H1 (cell line): Measurements from ENCODE around the gene ETV7. TPM values are rescaled to one million over a fixed set of nuclear protein-coding genes. Genes with fewer than 3 reads are reported as not detected.

Experiments used
- CTCF ChIA-PET: fragments of 300-600 bp; sonication (Branson Sonifier 250); formaldehyde crosslinking; loops from one replicate; lab custom pipeline; 2021; ENCODE audit not compliant: partially characterized antibody; lab: Charles Lee
- POLR2A ChIA-PET: fragments of 300-600 bp; sonication (Branson Sonifier 250); formaldehyde crosslinking; loops from one replicate; lab custom pipeline; 2021; ENCODE audit warnings: inconsistent platforms; ENCODE audit not compliant: partially characterized antibody; lab: Charles Lee
- DNase-seq, 2 experiments: peaks; one replicate each; pipeline versions ENCODE4 v3.0.0 to v3.0.0-alpha.2; 2010 to 2022; ENCODE audit warnings: low spot score in 2 of 2, low read depth in 1 of 2, mixed read lengths in 1 of 2
- FAIRE-seq: peaks from 2 replicates; lab custom pipeline; 2011; peaks lifted over from hg19 to GRCh38; lab: Jason Lieb, UNC
- H2AFZ ChIP-seq: 2 replicates; pipeline ENCODE4 v1.8.1; 2012; ENCODE audit warnings: low read length, inconsistent platforms
- H2AK5ac ChIP-seq: 2 replicates; pipeline ENCODE4 v1.6.1; 2013; ENCODE audit warnings: low read depth, low read length
- H2BK120ac ChIP-seq: replicated peaks from 2 replicates; pipeline ENCODE3; 2013; ENCODE audit warnings: low read depth, low read length, inconsistent platforms
- H2BK12ac ChIP-seq: 2 replicates; pipeline ENCODE4 v1.6.1; 2013; ENCODE audit warnings: low read depth, low read length
- H2BK15ac ChIP-seq: 2 replicates; pipeline ENCODE4 v1.6.1; 2013; ENCODE audit warnings: low read length
- H2BK20ac ChIP-seq: 2 replicates; pipeline ENCODE4 v1.6.1; 2013; ENCODE audit warnings: low read length
- H2BK5ac ChIP-seq: 2 replicates; pipeline ENCODE4 v1.6.1; 2013; ENCODE audit warnings: low read depth, low read length
- H3K14ac ChIP-seq: 2 replicates; pipeline ENCODE4 v1.6.1; 2013; ENCODE audit warnings: inconsistent platforms; ENCODE audit not compliant: insufficient read length
- H3K18ac ChIP-seq: 2 replicates; pipeline ENCODE4 v1.6.1; 2013; ENCODE audit warnings: low read length; ENCODE audit errors: extremely low read depth
- H3K23ac ChIP-seq: 2 replicates; pipeline ENCODE4 v1.6.1; 2013; ENCODE audit warnings: inconsistent platforms; ENCODE audit not compliant: insufficient read length
- H3K23me2 ChIP-seq: 2 replicates; pipeline ENCODE4 v1.6.1; 2013; ENCODE audit warnings: low read depth, low read length
- H3K27ac ChIP-seq: 2 replicates; pipeline ENCODE4 v1.6.1; 2011; ENCODE audit warnings: low read depth, low read length, inconsistent platforms
- H3K27me3 ChIP-seq, 4 experiments: replicated peaks in 1 of 4; 1 replicate in 1 of 4; 2 replicates in 3 of 4; pipeline versions ENCODE4 v1.6.1 to v1.8.1; 2011 to 2013; ENCODE audit warnings: low read length in 3 of 4, mild to moderate bottlenecking in 3 of 4, inconsistent platforms in 2 of 4, mixed read lengths in 2 of 4, moderate library complexity in 1 of 4; ENCODE audit not compliant: control insufficient read depth in 3 of 4, insufficient read depth in 3 of 4; ENCODE audit errors: extremely low read depth in 1 of 4
- H3K36me3 ChIP-seq, 4 experiments: 2 replicates each; pipeline versions ENCODE4 v1.6.1 to v1.8.1; 2011 to 2013; ENCODE audit warnings: mild to moderate bottlenecking in 4 of 4, low read length in 3 of 4, moderate library complexity in 2 of 4, control low read depth in 1 of 4, inconsistent platforms in 1 of 4; ENCODE audit not compliant: insufficient read depth in 4 of 4, control insufficient read depth in 2 of 4
- H3K4ac ChIP-seq: replicated peaks from 2 replicates; pipeline ENCODE3; 2013; ENCODE audit warnings: low read length, low read depth, mixed read lengths, inconsistent platforms; ENCODE audit not compliant: insufficient read length
- H3K4me1 ChIP-seq, 4 experiments: replicated peaks in 1 of 4; 1 replicate in 1 of 4; 2 replicates in 3 of 4; pipeline versions ENCODE4 v1.6.1 to v1.8.1; 2011 to 2013; ENCODE audit warnings: low read length in 3 of 4, inconsistent platforms in 2 of 4, mixed read lengths in 1 of 4; ENCODE audit not compliant: insufficient read depth in 4 of 4, control insufficient read depth in 3 of 4
- H3K4me2 ChIP-seq, 2 experiments: 2 replicates each; pipeline versions ENCODE4 v1.6.1 to v1.8.1; 2011 to 2013; ENCODE audit warnings: low read depth in 2 of 2, low read length in 2 of 2, control low read depth in 1 of 2, inconsistent platforms in 1 of 2, mild to moderate bottlenecking in 1 of 2; ENCODE audit not compliant: insufficient read depth in 1 of 2
- H3K4me3 ChIP-seq, 4 experiments: fragments of 200-600, 300-600 bp in 1 of 4; sonication (generic), shearing (Covaris generic), sonication (Bioruptor Twin) in 1 of 4; 2 replicates each; pipeline versions ENCODE4 v1.5.1 to v1.8.1; 2011 to 2016; ENCODE audit warnings: low read length in 4 of 4, low read depth in 3 of 4, control low read depth in 2 of 4, inconsistent platforms in 2 of 4, mild to moderate bottlenecking in 2 of 4, mixed read lengths in 1 of 4, moderate library complexity in 1 of 4; ENCODE audit not compliant: insufficient read depth in 2 of 4; ENCODE audit errors: extremely low read depth in 1 of 4
- H3K56ac ChIP-seq: replicated peaks from 2 replicates; pipeline ENCODE3; 2013; ENCODE audit warnings: low read depth, mild to moderate bottlenecking, mixed read lengths, low read length, inconsistent platforms; ENCODE audit not compliant: insufficient read length
- H3K79me1 ChIP-seq: 2 replicates; pipeline ENCODE4 v1.6.1; 2013; ENCODE audit warnings: low read depth, low read length, control low read depth
- H3K79me2 ChIP-seq, 2 experiments: 2 replicates each; pipeline versions ENCODE4 v1.6.1 to v1.8.1; 2012 to 2013; ENCODE audit warnings: low read length in 2 of 2, mild to moderate bottlenecking in 2 of 2, inconsistent platforms in 1 of 2; ENCODE audit not compliant: insufficient read depth in 2 of 2, control insufficient read depth in 1 of 2
- H3K9ac ChIP-seq, 4 experiments: replicated peaks in 1 of 4; 1 replicate in 1 of 4; 2 replicates in 3 of 4; pipeline versions ENCODE4 v1.6.1 to v1.8.1; 2011 to 2013; ENCODE audit warnings: low read depth in 3 of 4, low read length in 3 of 4, control low read depth in 2 of 4, mild to moderate bottlenecking in 2 of 4, moderate library complexity in 2 of 4, inconsistent platforms in 1 of 4; ENCODE audit errors: extremely low read depth in 1 of 4
- H3K9me3 ChIP-seq, 2 experiments: 2 replicates each; pipeline versions ENCODE4 v1.6.1 to v1.8.1; 2012 to 2013; ENCODE audit warnings: mild to moderate bottlenecking in 2 of 2, moderate library complexity in 2 of 2, control low read depth in 1 of 2, inconsistent platforms in 1 of 2, low read depth in 1 of 2, low read length in 1 of 2, mixed read lengths in 1 of 2; ENCODE audit not compliant: insufficient read depth in 2 of 2
- H4K20me1 ChIP-seq, 2 experiments: replicated peaks in 1 of 2; 2 replicates each; pipeline versions ENCODE3 to v1.8.1; 2011 to 2013; ENCODE audit warnings: inconsistent platforms in 2 of 2, low read length in 2 of 2, mild to moderate bottlenecking in 1 of 2; ENCODE audit not compliant: insufficient read depth in 2 of 2, control insufficient read depth in 1 of 2
- H4K5ac ChIP-seq: 2 replicates; pipeline ENCODE4 v1.6.1; 2013; ENCODE audit warnings: low read length, low read depth, mixed read lengths, inconsistent platforms; ENCODE audit not compliant: insufficient read length
- H4K8ac ChIP-seq: 2 replicates; pipeline ENCODE4 v1.8.0; 2013; ENCODE audit warnings: mild to moderate bottlenecking, moderate library complexity, low read length, inconsistent platforms; ENCODE audit not compliant: insufficient read depth; ENCODE audit errors: extremely low read depth
- H4K91ac ChIP-seq: replicated peaks from 2 replicates; pipeline ENCODE3; 2013; ENCODE audit warnings: low read length, mixed read lengths, inconsistent platforms; ENCODE audit not compliant: insufficient read length
- BRCA1 ChIP-seq: IDR thresholded peaks from 2 replicates; pipeline ENCODE4 v1.6.1; 2012; ENCODE audit warnings: low read depth, low read length, improper control_type of control experiment
- GABPA ChIP-seq: IDR thresholded peaks from 2 replicates; pipeline ENCODE4 v1.6.1; 2011; ENCODE audit warnings: mild to moderate bottlenecking, low read length, moderate library complexity, borderline replicate concordance; ENCODE audit not compliant: insufficient read depth
- JUN ChIP-seq: IDR thresholded peaks from 2 replicates; pipeline ENCODE4 v1.6.1; 2011; ENCODE audit warnings: low read depth, mild to moderate bottlenecking, improper control_type of control experiment, low read length
- JUND ChIP-seq: IDR thresholded peaks from 2 replicates; pipeline ENCODE4 v1.6.1; 2011; ENCODE audit warnings: mild to moderate bottlenecking, improper control_type of control experiment, low read length
- KDM4A ChIP-seq: IDR thresholded peaks from one replicate; pipeline ENCODE4 v1.7.1; 2012; ENCODE audit warnings: low read depth, mild to moderate bottlenecking, moderate library complexity, low read length, inconsistent platforms; ENCODE audit not compliant: severe bottlenecking
- POLR2A ChIP-seq, 2 experiments: IDR thresholded peaks; 1 replicate in 1 of 2; 2 replicates in 1 of 2; pipeline ENCODE4 v1.6.1; 2011; ENCODE audit warnings: low read depth in 2 of 2, low read length in 2 of 2, mild to moderate bottlenecking in 2 of 2; ENCODE audit errors: control extremely low read depth in 1 of 2
- RBBP5 ChIP-seq: IDR thresholded peaks from 2 replicates; pipeline ENCODE4 v1.7.1; 2012; ENCODE audit warnings: low read depth, mild to moderate bottlenecking, inconsistent platforms, low read length, moderate library complexity, borderline replicate concordance
- WGBS, 2 experiments: shearing (Covaris generic) in 1 of 2; methylation state at CpG; one replicate each; pipeline versions ENCODE4 v1.1.6 to v1.1.7; 2013 to 2015; ENCODE audit warnings: low lambda C conversion rate in 2 of 2, mixed read lengths in 2 of 2, inconsistent platforms in 1 of 2, low coverage in 1 of 2, missing lambda C conversion rate in 1 of 2; ENCODE audit not compliant: insufficient replicate concordance in 2 of 2, insufficient coverage in 1 of 2, insufficient read length in 1 of 2; ENCODE audit errors: extremely low coverage in 1 of 2, missing lambda C conversion rate in 1 of 2; 5-methylcytosine and 5-hydroxymethylcytosine counted together
- polyA plus RNA-seq, 7 experiments: library from polyadenylated mRNA; depleted of rRNA in 3 of 7; stranded (reverse) in 5 of 7; unstranded in 2 of 7; fragments of >200 nt in 5 of 7; fragments of 200-250 nt in 2 of 7; gene quantifications; 1 replicate in 5 of 7; 2 replicates in 1 of 7; 4 replicates in 1 of 7; pipeline versions ENCODE4 v1.2.1 to v1.2.3, GENCODE V29; 2011 to 2013; ENCODE audit warnings: missing spikeins in 2 of 7, mixed read lengths in 2 of 7
- total RNA-seq: library from RNA; stranded (reverse); fragmentation: NEBNext Ultra II Directional; extraction: Animal tissue kit (Norgen Biotek cat#: 25700); gene quantifications from 2 replicates; pipeline ENCODE4 v1.2.1, GENCODE V29; 2021

Gene ETV7
- total and polyA plus RNA-seq, 2 of the 8 experiments (the other 6 are each of a cell fraction or from before 2014, with no cell fraction given) = 0.54 to 2.4 TPM

- no peak overlapping the region for H2BK20ac ChIP-seq
- no peak overlapping the region for H2AK5ac ChIP-seq
- no peak overlapping the region for H2AFZ ChIP-seq
- no peak overlapping the region for H4K5ac ChIP-seq
- H3K4ac ChIP-seq = no peak overlapping the region
- H4K20me1 ChIP-seq = no peaks in the 10 kb centered on the region
- H3K4me2 ChIP-seq = no peak overlapping the region
- H3K79me2 ChIP-seq = no peaks in the 10 kb centered on the region
- H4K91ac ChIP-seq = no peak overlapping the region
- H3K27ac ChIP-seq = no peak overlapping the region
- no peaks in the 10 kb centered on the region for H3K9me3 ChIP-seq
- H2BK5ac ChIP-seq = no peak overlapping the region
- CTCF ChIA-PET = interaction anchor here (0.6 to 1.8 kb wide), 10 partner anchors 10 to 355 kb away, joined by 3 to 6 read pairs (median 3); no protein-coding TSS in a partner anchor
- no peak overlapping the region for H3K23ac ChIP-seq
- no peak overlapping the region for H3K9ac ChIP-seq
- H3K79me1 ChIP-seq = no peaks in the 10 kb centered on the region
- TF ChIP-seq GABPA = no peak
- no peak for TF ChIP-seq BRCA1
- TF ChIP-seq JUN = no peak
- no peak for TF ChIP-seq KDM4A
- no peak for TF ChIP-seq POLR2A (IDR thresholded peaks at IDR 0.05; ENCODE audit: control extremely low read depth in 1 of 2, low read depth in 2 of 2, low read length in 2 of 2)
- no peak for TF ChIP-seq RBBP5
- TF ChIP-seq JUND = no peak
- H2BK12ac ChIP-seq = no peak overlapping the region
- no peak overlapping the region for H2BK15ac ChIP-seq
- POLR2A ChIA-PET = interaction anchor here (0.7 to 0.9 kb wide), 2 partner anchors 11 to 226 kb away, joined by 3 read pairs; no protein-coding TSS in a partner anchor
- H3K14ac ChIP-seq = no peak overlapping the region
- no peak overlapping the region for H3K4me3 ChIP-seq
- FAIRE-seq (no peak), DNase-seq (no peak)
- H3K56ac ChIP-seq = no peak overlapping the region
- H3K4me1 ChIP-seq = peaks cover 0 to 10% (median 6%) of the 10 kb centered on the region in 4 experiments; a peak in 4 of 7 replicates
- no peak overlapping the region for H4K8ac ChIP-seq
- H3K23me2 ChIP-seq = no peaks in the 10 kb centered on the region; the same call in 1 of the 2 replicates
- no peaks in the 10 kb centered on the region for H3K27me3 ChIP-seq
- 94% methylated on average over 4 of the region's 4 CpGs; no CpG with 5 or more reads in 1 of the 2 experiments for WGBS, 2 experiments
- H3K36me3 ChIP-seq = no peaks in the 10 kb centered on the region
- H2BK120ac ChIP-seq = no peak overlapping the region
- no peak overlapping the region for H3K18ac ChIP-seq
These were observed 13.3 kb downstream of the ETV7 start for GRCh38 chr6:36374194-36374593.
